ENCODE results near the gene NUP210.

NUP210 gene

GRCh38 chr3:13276438-13277195, 143.5 kb downstream of the NUP210 start:
- DNase-seq (ENCODE audit: low read depth, low spot score): no peak

DNA sequence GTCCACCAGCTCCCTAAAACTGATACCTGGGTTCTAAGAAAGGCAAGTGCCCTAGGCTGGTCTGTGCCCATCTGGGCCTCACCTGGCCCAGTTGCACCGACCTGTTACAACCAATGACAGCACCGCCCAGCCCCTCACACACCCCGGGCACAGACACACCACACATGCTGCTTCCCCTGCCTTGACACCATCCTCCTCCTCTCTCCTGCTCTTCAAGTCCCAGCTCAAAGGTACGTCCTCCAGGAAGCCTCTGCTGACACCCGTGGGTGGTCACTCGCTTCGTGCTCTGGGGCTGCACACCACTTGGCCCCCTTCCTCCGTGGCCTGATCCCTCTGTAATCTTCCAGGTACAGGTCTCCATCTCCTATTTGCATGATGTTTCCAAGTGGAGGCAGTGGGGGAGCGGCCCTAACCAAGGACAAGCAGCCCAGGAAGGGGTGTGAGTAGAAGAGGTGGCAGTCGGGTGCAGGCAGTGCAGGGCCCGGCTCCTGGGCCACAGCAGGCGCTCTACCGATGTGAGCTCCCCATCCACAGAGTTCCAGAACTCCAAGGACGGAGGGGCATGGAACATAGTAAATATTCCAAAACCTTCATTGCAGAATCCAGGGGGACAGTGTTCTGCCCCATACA, 144.6 kb downstream of the NUP210 start:
- no peak for DNase-seq (ENCODE audit: low read depth, low spot score)

- DNase-seq (ENCODE audit: low read depth, low spot score): no peak
These were observed 145.4 kb downstream of the NUP210 start for GRCh38 chr3:13274551-13275332.

DNA sequence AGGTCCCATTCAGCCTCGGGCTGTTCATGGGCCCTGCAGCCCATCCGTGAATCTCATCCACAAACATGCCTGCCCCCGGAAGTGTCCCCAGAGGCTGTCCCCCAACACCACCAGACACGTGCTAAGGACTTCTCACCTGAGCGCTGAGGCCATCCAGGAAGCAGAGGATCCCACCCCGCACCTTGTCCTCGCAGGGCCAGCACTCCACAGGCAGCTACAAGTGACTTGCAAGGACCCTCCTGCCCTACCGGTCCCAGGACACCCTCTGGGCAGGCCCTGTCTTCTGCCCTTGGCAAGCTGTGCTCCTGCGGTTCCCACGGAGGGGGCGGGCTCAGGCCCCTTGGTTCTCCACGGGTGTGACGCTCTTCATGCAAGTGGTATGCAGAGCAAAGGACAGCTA, 146.0 kb downstream of the NUP210 start:
- no peak for DNase-seq (ENCODE audit: low read depth, low spot score)

- no peak for DNase-seq (ENCODE audit: low read depth, low spot score)
These were observed 146.5 kb downstream of the NUP210 start for GRCh38 chr3:13273604-13274105.

DNA sequence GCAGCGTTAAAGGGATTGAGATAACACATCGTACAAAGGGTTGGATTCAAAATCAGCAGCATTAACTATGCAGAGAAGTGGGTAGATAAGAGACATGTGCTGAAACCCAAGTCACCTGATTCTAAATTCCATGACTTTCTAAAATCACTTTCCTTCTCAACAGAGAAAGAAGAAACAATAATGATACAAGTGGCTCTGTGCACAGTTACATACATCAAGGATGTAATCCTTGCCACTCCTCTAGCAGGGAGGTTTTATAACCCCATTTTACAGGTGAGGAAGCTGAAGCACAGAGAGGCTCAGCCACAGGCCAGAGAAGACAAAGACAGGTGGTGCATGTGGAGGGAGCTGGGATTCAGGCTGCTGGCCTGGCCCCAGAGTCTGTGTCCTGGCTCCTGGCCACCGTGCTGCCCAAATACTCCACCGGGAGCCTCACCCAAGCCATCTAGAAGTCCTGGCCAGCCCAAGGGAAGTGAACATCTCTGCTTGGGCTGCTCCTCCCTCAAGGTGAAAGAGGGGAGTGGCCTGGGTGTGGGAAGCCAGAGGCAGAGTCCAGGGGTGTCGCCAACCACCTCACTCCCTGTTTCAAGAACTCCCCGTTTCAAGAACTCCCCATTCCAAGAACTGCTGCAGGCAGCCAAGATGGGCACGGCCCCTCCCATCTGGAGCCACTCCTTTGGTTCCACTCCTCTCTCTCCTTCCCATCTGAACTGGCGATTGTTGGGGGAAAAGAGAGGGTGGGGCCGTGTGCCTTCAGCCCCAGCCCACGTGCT, 147.1 kb downstream of the NUP210 start:
- no peak for DNase-seq (ENCODE audit: low read depth, low spot score)

- DNase-seq (ENCODE audit: low read depth, low spot score): no peak
These were observed 150.3 kb downstream of the NUP210 start for GRCh38 chr3:13269711-13270378.

DNA sequence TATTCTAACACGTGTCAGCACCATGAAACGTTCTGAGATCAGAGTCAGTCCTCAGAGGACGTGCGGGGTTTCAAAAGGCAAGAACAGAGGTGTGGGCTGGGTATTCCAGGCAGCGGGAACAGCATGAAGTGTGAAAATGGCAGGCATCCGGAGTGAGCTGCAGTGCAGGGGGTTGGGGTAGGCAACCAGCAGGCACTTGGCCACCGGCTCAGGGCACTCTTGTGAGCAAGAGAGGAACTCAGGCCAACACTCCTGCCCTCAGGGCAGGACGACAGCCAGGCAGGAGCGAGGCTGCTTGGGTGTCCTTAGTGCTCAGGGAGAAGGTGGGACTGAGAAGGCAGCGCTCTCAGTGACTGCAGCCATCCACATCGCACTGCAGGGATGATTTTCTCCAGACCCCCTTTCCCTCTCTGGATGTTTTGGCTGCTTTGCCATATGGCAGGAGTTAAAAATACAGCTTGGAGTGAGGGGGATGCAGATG, 151.1 kb downstream of the NUP210 start:
- DNase-seq (ENCODE audit: low read depth, low spot score): peak; percentile 67

DNA sequence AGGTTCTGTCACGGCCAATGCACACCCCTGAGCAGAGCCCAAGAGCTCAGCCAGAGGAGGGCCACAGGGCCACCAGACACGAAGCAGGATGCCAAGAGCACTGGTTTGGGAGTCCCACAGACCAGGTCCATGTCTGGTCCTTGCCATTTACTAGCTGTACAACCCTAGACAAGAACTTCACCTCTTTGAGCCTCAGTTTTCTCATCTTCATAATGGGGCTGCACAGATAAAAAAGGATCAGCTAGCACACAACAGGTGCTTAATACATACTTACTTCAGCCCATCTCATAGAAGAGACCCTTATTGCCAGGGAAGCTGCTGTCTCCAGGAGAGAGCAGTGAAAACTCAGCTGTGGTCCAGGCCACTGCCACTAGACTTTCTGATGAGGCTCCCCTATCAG, 152.0 kb downstream of the NUP210 start:
- no peak for DNase-seq (ENCODE audit: low read depth, low spot score)

GRCh38 chr3:13266651-13267362, 153.3 kb downstream of the NUP210 start:
- no peak for DNase-seq (ENCODE audit: low read depth, low spot score)
